WTC11 (cell line): ENCODE measurements around the gene UFSP2. TPM values are rescaled to one million over a fixed set of nuclear protein-coding genes. Genes with fewer than 3 reads are reported as not detected.

Experiments
- ATAC-seq: fragments of 200-7000 bp; cut with Tn5 transposase; 2 replicates; pipeline ENCODE4 v1.10.0; 2021; ENCODE audit warnings: mild to moderate bottlenecking, moderate library complexity
- CTCF ChIA-PET: fragments of 300-600 bp; sonication (Branson Sonifier 250); formaldehyde crosslinking; loops from one replicate; lab custom pipeline; 2021; ENCODE audit warnings: antibody characterized with exemption; lab: Charles Lee
- POLR2A ChIA-PET: fragments of 350-600 bp; sonication (Branson Sonifier 250); formaldehyde crosslinking; loops from one replicate; lab custom pipeline; 2021; ENCODE audit warnings: antibody characterized with exemption; lab: Charles Lee
- DNase-seq: peaks from one replicate; pipeline ENCODE4 v3.0.0; 2021; ENCODE audit warnings: low spot score
- H3K27ac Mint-ChIP-seq: 2 replicates; pipeline ENCODE4 v1.8.0; 2021; ENCODE audit warnings: mixed read lengths
- H3K27me3 Mint-ChIP-seq: 2 replicates; pipeline ENCODE4 v1.8.0; 2021; ENCODE audit warnings: low read depth, mild to moderate bottlenecking, moderate library complexity, mixed read lengths
- H3K36me3 Mint-ChIP-seq: 2 replicates; pipeline ENCODE4 v1.8.0; 2021; ENCODE audit warnings: mixed read lengths
- H3K4me1 Mint-ChIP-seq: 2 replicates; pipeline ENCODE4 v1.8.0; 2022; ENCODE audit warnings: mixed read lengths
- H3K4me3 Mint-ChIP-seq: 2 replicates; pipeline ENCODE4 v1.8.0; 2021; ENCODE audit warnings: mild to moderate bottlenecking, moderate library complexity, mixed read lengths
- H3K9me3 Mint-ChIP-seq: 2 replicates; pipeline ENCODE4 v1.8.0; 2021; ENCODE audit warnings: mixed read lengths
- AFF4 ChIP-seq: sonication (generic); formaldehyde crosslinking; IDR thresholded peaks from 2 replicates; pipeline ENCODE4 v1.8.1; 2023; ENCODE audit warnings: mild to moderate bottlenecking, missing genetic modification reagents, borderline replicate concordance
- ATF1 ChIP-seq: sonication (generic); formaldehyde crosslinking; IDR thresholded peaks from 2 replicates; pipeline ENCODE4 v1.8.1; 2023; ENCODE audit warnings: mild to moderate bottlenecking, moderate library complexity, missing genetic modification reagents
- ATF6 ChIP-seq: sonication (generic); formaldehyde crosslinking; IDR thresholded peaks from 2 replicates; pipeline ENCODE4 v1.8.1; 2023; ENCODE audit warnings: mild to moderate bottlenecking, missing genetic modification reagents
- CBFB ChIP-seq: sonication (generic); formaldehyde crosslinking; IDR thresholded peaks from 2 replicates; pipeline ENCODE4 v1.8.1; 2022; ENCODE audit warnings: mild to moderate bottlenecking, low read depth, missing genetic modification reagents
- FOXP4 ChIP-seq: sonication (generic); formaldehyde crosslinking; IDR thresholded peaks from 2 replicates; pipeline ENCODE4 v1.8.0; 2022; ENCODE audit warnings: mild to moderate bottlenecking, missing genetic modification reagents
- GABPB1 ChIP-seq: sonication (generic); formaldehyde crosslinking; IDR thresholded peaks from 2 replicates; pipeline ENCODE4 v1.8.1; 2023; ENCODE audit warnings: mild to moderate bottlenecking, missing genetic modification reagents
- GTF2I ChIP-seq: fragments of 250-450 bp; sonication (Bioruptor Pico); conservative IDR thresholded peaks from 2 replicates; pipeline ENCODE4 v1.4.0; 2021; ENCODE audit warnings: mild to moderate bottlenecking
- NFATC4 ChIP-seq: fragments of 250-450 bp; sonication (Bioruptor Pico); IDR thresholded peaks from 2 replicates; pipeline ENCODE4 v1.9.0; 2021; ENCODE audit warnings: mild to moderate bottlenecking
- NR2C2 ChIP-seq: sonication (generic); formaldehyde crosslinking; IDR thresholded peaks from 2 replicates; pipeline ENCODE4 v1.8.0; 2022; ENCODE audit warnings: mild to moderate bottlenecking, missing genetic modification reagents
- OVOL2 ChIP-seq: fragments of 250-450 bp; sonication (Bioruptor Pico); IDR thresholded peaks from 2 replicates; pipeline ENCODE4 v1.9.0; 2021; ENCODE audit warnings: mild to moderate bottlenecking, borderline replicate concordance
- PRDM15 ChIP-seq: sonication (generic); formaldehyde crosslinking; IDR thresholded peaks from 2 replicates; pipeline ENCODE4 v1.8.0; 2022; ENCODE audit warnings: missing genetic modification reagents
- RELA ChIP-seq: sonication (generic); formaldehyde crosslinking; IDR thresholded peaks from 2 replicates; pipeline ENCODE4 v1.8.1; 2022; ENCODE audit warnings: missing genetic modification reagents, mild to moderate bottlenecking, borderline replicate concordance
- SP1 ChIP-seq: sonication (generic); formaldehyde crosslinking; conservative IDR thresholded peaks from 2 replicates; pipeline ENCODE4 v1.8.1; 2022; ENCODE audit warnings: missing genetic modification reagents
- TEAD1 ChIP-seq: sonication (generic); formaldehyde crosslinking; IDR thresholded peaks from 2 replicates; pipeline ENCODE4 v1.8.0; 2022; ENCODE audit warnings: mild to moderate bottlenecking, missing genetic modification reagents
- ZNF219 ChIP-seq: sonication (generic); formaldehyde crosslinking; IDR thresholded peaks from 2 replicates; pipeline ENCODE4 v1.8.0; 2023; ENCODE audit warnings: missing genetic modification reagents, mild to moderate bottlenecking, borderline replicate concordance
- ZNF425 ChIP-seq: fragments of 250-450 bp; sonication (Bioruptor Pico); conservative IDR thresholded peaks from 2 replicates; pipeline ENCODE4 v1.9.0; 2021; ENCODE audit warnings: mild to moderate bottlenecking
- total RNA-seq: library from RNA; stranded (reverse); gene quantifications from 3 replicates; pipeline ENCODE4 v1.2.3, GENCODE V29; 2021

Gene UFSP2
- total RNA-seq, 1 experiment from 2014 or later = 30.8 TPM

GRCh38 chr4:185395238-185395955, 30.4 kb downstream of the UFSP2 start, which contains the start of gene LRP2BP:
Gene LRP2BP, minus strand, starts transcription at chr4:185395924. Its CDS starts 17,738 bp downstream, at chr4:185378186.
- Mint-ChIP-seq H3K9me3 (peaks cover 9% of the 10 kb centered on the region), H3K4me1 (peaks cover 22% of the 10 kb centered on the region), H3K36me3 (peaks cover 27% of the 10 kb centered on the region), H3K27me3 (no peaks in the 10 kb centered on the region), H3K27ac (peak within 1 kb of the TSS; percentile 93), H3K4me3 (peak within 1 kb of the TSS; percentile 78)
- ChIA-PET CTCF (interaction anchor here (1.7 to 1.9 kb wide), 2 partner anchors 31 to 642 kb away, joined by 7 to 11 read pairs; partner anchors contain the start of gene UFSP2), POLR2A (interaction anchor here (0.7 to 1.2 kb wide), 2 partner anchors 31 to 309 kb away, joined by 3 read pairs; partner anchors contain the start of gene UFSP2)
- ATAC-seq (no peak), DNase-seq (no peak)
- no peak for TF ChIP-seq SP1
- no peak for TF ChIP-seq AFF4 (CRISPR knock-in tag)
- no peak for TF ChIP-seq CBFB (CRISPR knock-in tag)
- TF ChIP-seq GABPB1 (CRISPR knock-in tag) = no peak
- no peak for TF ChIP-seq NFATC4 (CRISPR knock-in tag)
- TF ChIP-seq ATF6 (CRISPR knock-in tag) = no peak
- TF ChIP-seq FOXP4 (CRISPR knock-in tag) = no peak

- ChIA-PET CTCF (no interaction called here), POLR2A (no interaction called here)
- peaks cover 20% of the 10 kb centered on the region for H3K36me3 Mint-ChIP-seq
- no peak overlapping the region for H3K27ac Mint-ChIP-seq
- H3K9me3 Mint-ChIP-seq = peaks cover 9% of the 10 kb centered on the region
- DNase-seq = no peak
- H3K4me3 Mint-ChIP-seq = peak overlapping the region; percentile 26
- H3K4me1 Mint-ChIP-seq = peaks cover 22% of the 10 kb centered on the region
- no peaks in the 10 kb centered on the region for H3K27me3 Mint-ChIP-seq
- no peak for ATAC-seq
- no peak for TF ChIP-seq OVOL2 (CRISPR knock-in tag)
- TF ChIP-seq ATF1 (CRISPR knock-in tag) = no peak
- TF ChIP-seq TEAD1 (CRISPR knock-in tag) = no peak
- no peak for TF ChIP-seq PRDM15 (CRISPR knock-in tag)
- no peak for TF ChIP-seq GTF2I (CRISPR knock-in tag)
- no peak for TF ChIP-seq RELA (CRISPR knock-in tag)
- TF ChIP-seq ZNF425 (CRISPR knock-in tag) = no peak
- no peak for TF ChIP-seq ZNF219
- TF ChIP-seq NR2C2 (CRISPR knock-in tag) = no peak
- no peak for TF ChIP-seq SP1
- no peak for TF ChIP-seq ATF6 (CRISPR knock-in tag)
These were observed 31.1 kb downstream of the UFSP2 start for GRCh38 chr4:185394568-185395237.
